K562 (cell line): Measurements from ENCODE around the gene CLCN1. TPM values are rescaled to one million over a fixed set of nuclear protein-coding genes. Genes with fewer than 3 reads are reported as not detected.

Experiments
- CTCF ChIP-seq, 3 experiments: IDR thresholded peaks in 2 of 3; conservative IDR thresholded peaks in 1 of 3; 2 replicates each; pipeline ENCODE4 v1.5.1; 2011 to 2012; ENCODE audit warnings: low read length in 3 of 3, mild to moderate bottlenecking in 3 of 3, control low read depth in 2 of 3, improper control_type of control experiment in 1 of 3, inconsistent platforms in 1 of 3, low read depth in 1 of 3, mixed read lengths in 1 of 3, moderate library complexity in 1 of 3; ENCODE audit not compliant: insufficient read depth in 2 of 3
- CTCFL ChIP-seq: IDR thresholded peaks from 2 replicates; pipeline ENCODE4 v1.6.1; 2011; ENCODE audit warnings: borderline replicate concordance, low read depth, mild to moderate bottlenecking, moderate library complexity, low read length; ENCODE audit not compliant: insufficient read depth, poor library complexity, severe bottlenecking
- POLR2AphosphoS5 ChIP-seq: IDR thresholded peaks from 2 replicates; pipeline ENCODE4 v1.6.1; 2011; ENCODE audit warnings: mild to moderate bottlenecking, low read depth, low read length, moderate library complexity; ENCODE audit not compliant: control insufficient read depth, insufficient read depth
- POLR2G ChIP-seq: fragments of 200-400 bp; formaldehyde crosslinking; IDR thresholded peaks from 2 replicates; pipeline ENCODE4 v1.6.1; 2017; ENCODE audit warnings: low read depth, mild to moderate bottlenecking, antibody characterized with exemption, low read length, moderate library complexity
- SMAD1 ChIP-seq: fragments of 150-350 bp; IDR thresholded peaks from 2 replicates; pipeline ENCODE4 v1.6.1; 2014; ENCODE audit warnings: low read length, low read depth; ENCODE audit not compliant: partially characterized antibody
- TAL1 ChIP-seq: fragments of 450-650 bp; IDR thresholded peaks from 2 replicates; pipeline ENCODE4 v1.6.1; 2016; ENCODE audit warnings: mild to moderate bottlenecking
- THRB ChIP-seq: fragments of 450-650 bp; formaldehyde crosslinking; conservative IDR thresholded peaks from 2 replicates; pipeline ENCODE4 v1.4.0; 2022; ENCODE audit warnings: mild to moderate bottlenecking, missing genetic modification characterization
- ZBTB8A ChIP-seq: fragments of 450-650 bp; IDR thresholded peaks from 2 replicates; pipeline ENCODE4 v1.6.1; 2018; ENCODE audit warnings: mild to moderate bottlenecking, moderate library complexity; ENCODE audit not compliant: partially characterized antibody
- polyA plus RNA-seq, 8 experiments: library from polyadenylated mRNA; depleted of rRNA in 4 of 8; stranded (reverse) in 5 of 8; unstranded in 3 of 8; fragments of >200 nt; fragmentation: Nextera tagmentation in 2 of 8; fragmentation: Illumina TruSeq in 1 of 8; extraction: Ambion mirVana in 2 of 8; extraction: Trizol in 1 of 8; gene quantifications; 2 replicates each; pipeline versions ENCODE4 v1.2.1 to v1.2.3, GENCODE V29; 2011 to 2014; ENCODE audit warnings: inconsistent platforms in 1 of 8, missing spikeins in 1 of 8
- total RNA-seq, 7 experiments: library from RNA; depleted of rRNA in 6 of 7; stranded (reverse); fragments of >200 nt in 6 of 7; fragmentation: Illumina TruSeq in 2 of 7; extraction: Trizol in 2 of 7; gene quantifications; 2 replicates each; pipeline versions ENCODE4 v1.2.1 to v1.2.3, GENCODE V29; 2011 to 2021; ENCODE audit warnings: low replicate concordance in 1 of 7

The CLCN1 gene
- total and polyA plus RNA-seq, 9 of the 15 experiments (the other 6 are each of a cell fraction or from before 2014, with no cell fraction given): 0.01 to 0.11 (median 0.04) TPM; not detected in 4

DNA sequence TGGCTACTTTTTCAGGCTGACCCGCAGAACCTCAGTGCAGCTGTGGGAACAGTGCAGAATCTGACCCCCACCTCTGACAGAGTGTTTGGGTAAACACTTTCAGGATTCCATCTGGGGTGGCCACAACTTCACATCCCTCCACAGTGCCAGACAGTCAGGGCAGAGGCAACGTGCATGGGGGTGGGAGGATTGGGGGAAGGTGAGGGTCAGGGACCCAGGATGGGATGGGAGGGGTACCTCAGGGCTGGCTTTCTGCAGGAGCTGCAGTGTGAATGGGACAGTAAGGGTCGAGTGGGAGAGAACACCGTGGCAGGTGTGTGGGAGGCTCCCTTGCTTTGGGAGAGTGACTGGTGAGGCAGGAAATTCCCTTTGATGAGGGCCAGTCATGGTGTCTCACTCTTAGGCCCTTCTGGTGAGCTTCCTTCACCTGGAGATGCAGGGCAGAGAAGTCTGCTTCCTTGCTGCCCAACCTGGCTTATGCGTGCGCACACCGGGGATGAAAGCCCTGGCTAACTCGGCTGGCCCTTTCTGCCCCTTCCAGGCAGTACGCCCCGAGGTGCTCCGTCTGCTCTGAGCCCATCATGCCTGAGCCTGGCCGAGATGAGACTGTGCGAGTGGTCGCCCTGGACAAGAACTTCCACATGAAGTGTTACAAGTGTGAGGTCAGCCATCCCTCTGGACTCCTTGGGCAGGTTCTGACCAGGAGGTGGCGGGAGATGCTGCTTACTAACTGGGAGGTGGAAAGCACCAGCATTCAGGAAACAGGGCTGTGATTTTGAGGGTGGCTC lies 73.6 kb downstream of the CLCN1 start (continued):
- no peak for TF ChIP-seq CTCFL
- no peak for TF ChIP-seq ZBTB8A
- TF ChIP-seq TAL1: no peak
- TF ChIP-seq POLR2G: peak; percentile 45; the same call in 1 of the 2 replicates
- peak in 2 of 3 experiments; percentile 24 to 33; a peak in 1 of 6 replicates for TF ChIP-seq CTCF (IDR thresholded peaks at IDR 0.05 in 2 of 3, conservative IDR thresholded peaks at IDR 0.05 in 1 of 3; ENCODE audit: insufficient read depth in 2 of 3, low read depth in 1 of 3, low read length in 3 of 3)
- TF ChIP-seq POLR2AphosphoS5: peak; percentile 56; the same call in 1 of the 2 replicates
- TF ChIP-seq THRB (CRISPR knock-in tag): peak; percentile 42; the same call in 1 of the 2 replicates
- TF ChIP-seq SMAD1: no peak
